HL-60 (cell line): ENCODE data around the gene CD81.

ENCODE experiments used
- DNase-seq, 2 experiments: peaks; one replicate each; pipeline ENCODE4 v3.0.0-alpha.2; 2010 to 2020; ENCODE audit warnings: low read depth in 1 of 2, low spot score in 1 of 2
- H3K27ac ChIP-seq: fragments of 250-450 bp; sonication (Bioruptor Pico); replicated peaks from 2 replicates; pipeline ENCODE4 v1.5.1; 2020; ENCODE audit warnings: mild to moderate bottlenecking, moderate library complexity
- H3K27me3 ChIP-seq: fragments of 250-450 bp; sonication (Bioruptor Pico); 2 replicates; pipeline ENCODE4 v1.5.1; 2021; ENCODE audit warnings: mild to moderate bottlenecking, moderate library complexity; ENCODE audit not compliant: insufficient read depth, poor library complexity, severe bottlenecking
- H3K4me3 ChIP-seq: replicated peaks from 2 replicates; pipeline ENCODE4 v1.5.1; 2011; ENCODE audit warnings: mild to moderate bottlenecking, control low read depth, low read length; ENCODE audit not compliant: insufficient read depth
- GABPA ChIP-seq: IDR thresholded peaks from 2 replicates; pipeline ENCODE4 v1.6.1; 2012; ENCODE audit warnings: low read depth
- POLR2AphosphoS5 ChIP-seq: IDR thresholded peaks from 2 replicates; pipeline ENCODE4 v1.6.1; 2012; ENCODE audit warnings: low read depth
- SPI1 ChIP-seq: IDR thresholded peaks from 2 replicates; pipeline ENCODE4 v1.6.1; 2012; ENCODE audit warnings: low read depth, mild to moderate bottlenecking, borderline replicate concordance
- TF ChIP-seq, protein P1 (sequence below): IDR thresholded peaks from 2 replicates; pipeline ENCODE4 v1.6.1; 2012; ENCODE audit warnings: low read depth; ENCODE audit not compliant: insufficient replicate concordance
- TF ChIP-seq, protein P2 (sequence below): IDR thresholded peaks from one replicate; pipeline ENCODE4 v1.5.1; 2011; ENCODE audit warnings: low read length, control low read depth, inconsistent platforms; ENCODE audit not compliant: insufficient read depth

The CD81 gene

DNA sequence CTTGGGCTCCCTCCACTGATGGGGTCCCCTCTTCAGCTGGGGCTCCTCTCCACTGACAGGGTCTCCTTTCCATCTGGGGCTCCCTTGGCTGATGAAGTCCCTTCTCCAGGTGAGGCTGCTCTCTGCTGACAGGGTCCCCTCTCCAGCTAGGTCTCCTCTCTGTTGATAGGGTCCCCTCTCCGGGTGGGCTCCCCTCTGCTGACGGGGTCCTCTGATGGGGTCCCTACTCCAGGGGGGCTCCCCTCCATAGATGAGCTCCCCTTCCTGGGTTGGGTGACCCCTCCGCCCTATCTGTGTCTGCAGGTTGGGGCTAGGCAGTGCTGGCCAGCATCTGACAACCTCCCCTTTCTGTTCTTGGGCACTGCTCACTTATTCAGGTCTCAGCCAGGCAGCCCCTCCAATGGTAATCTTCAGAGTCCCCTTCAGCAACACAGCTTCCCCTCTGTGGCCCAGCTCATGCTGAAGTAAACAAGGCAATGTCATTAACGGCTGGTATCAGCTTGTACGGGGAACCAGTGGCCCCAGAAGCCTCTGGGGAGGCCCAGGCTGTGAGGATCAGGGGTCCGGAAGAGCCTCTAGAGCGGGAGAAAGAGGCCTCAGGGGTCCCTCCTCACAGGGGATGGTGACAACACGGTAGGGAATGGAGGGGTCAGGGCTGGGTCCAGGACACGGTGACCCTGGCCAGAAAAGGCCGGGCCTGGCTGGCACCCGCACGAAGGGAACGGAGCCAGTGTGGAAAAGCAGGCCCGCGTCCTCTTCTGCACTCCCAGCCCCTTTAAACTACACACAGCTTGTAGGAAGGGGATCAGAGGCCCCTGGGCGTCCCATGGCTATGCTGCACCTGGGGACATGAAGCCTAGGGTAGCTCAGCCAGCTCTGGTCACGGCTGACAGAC is 9.6 kb upstream of the CD81 start:
- Histone ChIP-seq H3K4me3 (no peak overlapping the region), H3K27ac (no peak overlapping the region), H3K27me3 (peaks cover 10% of the 10 kb centered on the region)
- TF ChIP-seq GABPA (no peak), SPI1 (no peak), POLR2AphosphoS5 (no peak)
- TF ChIP-seq, protein P1, sequence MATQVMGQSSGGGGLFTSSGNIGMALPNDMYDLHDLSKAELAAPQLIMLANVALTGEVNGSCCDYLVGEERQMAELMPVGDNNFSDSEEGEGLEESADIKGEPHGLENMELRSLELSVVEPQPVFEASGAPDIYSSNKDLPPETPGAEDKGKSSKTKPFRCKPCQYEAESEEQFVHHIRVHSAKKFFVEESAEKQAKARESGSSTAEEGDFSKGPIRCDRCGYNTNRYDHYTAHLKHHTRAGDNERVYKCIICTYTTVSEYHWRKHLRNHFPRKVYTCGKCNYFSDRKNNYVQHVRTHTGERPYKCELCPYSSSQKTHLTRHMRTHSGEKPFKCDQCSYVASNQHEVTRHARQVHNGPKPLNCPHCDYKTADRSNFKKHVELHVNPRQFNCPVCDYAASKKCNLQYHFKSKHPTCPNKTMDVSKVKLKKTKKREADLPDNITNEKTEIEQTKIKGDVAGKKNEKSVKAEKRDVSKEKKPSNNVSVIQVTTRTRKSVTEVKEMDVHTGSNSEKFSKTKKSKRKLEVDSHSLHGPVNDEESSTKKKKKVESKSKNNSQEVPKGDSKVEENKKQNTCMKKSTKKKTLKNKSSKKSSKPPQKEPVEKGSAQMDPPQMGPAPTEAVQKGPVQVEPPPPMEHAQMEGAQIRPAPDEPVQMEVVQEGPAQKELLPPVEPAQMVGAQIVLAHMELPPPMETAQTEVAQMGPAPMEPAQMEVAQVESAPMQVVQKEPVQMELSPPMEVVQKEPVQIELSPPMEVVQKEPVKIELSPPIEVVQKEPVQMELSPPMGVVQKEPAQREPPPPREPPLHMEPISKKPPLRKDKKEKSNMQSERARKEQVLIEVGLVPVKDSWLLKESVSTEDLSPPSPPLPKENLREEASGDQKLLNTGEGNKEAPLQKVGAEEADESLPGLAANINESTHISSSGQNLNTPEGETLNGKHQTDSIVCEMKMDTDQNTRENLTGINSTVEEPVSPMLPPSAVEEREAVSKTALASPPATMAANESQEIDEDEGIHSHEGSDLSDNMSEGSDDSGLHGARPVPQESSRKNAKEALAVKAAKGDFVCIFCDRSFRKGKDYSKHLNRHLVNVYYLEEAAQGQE: no peak
- TF ChIP-seq, protein P2, sequence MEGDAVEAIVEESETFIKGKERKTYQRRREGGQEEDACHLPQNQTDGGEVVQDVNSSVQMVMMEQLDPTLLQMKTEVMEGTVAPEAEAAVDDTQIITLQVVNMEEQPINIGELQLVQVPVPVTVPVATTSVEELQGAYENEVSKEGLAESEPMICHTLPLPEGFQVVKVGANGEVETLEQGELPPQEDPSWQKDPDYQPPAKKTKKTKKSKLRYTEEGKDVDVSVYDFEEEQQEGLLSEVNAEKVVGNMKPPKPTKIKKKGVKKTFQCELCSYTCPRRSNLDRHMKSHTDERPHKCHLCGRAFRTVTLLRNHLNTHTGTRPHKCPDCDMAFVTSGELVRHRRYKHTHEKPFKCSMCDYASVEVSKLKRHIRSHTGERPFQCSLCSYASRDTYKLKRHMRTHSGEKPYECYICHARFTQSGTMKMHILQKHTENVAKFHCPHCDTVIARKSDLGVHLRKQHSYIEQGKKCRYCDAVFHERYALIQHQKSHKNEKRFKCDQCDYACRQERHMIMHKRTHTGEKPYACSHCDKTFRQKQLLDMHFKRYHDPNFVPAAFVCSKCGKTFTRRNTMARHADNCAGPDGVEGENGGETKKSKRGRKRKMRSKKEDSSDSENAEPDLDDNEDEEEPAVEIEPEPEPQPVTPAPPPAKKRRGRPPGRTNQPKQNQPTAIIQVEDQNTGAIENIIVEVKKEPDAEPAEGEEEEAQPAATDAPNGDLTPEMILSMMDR: no peak
- DNase-seq: no peak

DNA sequence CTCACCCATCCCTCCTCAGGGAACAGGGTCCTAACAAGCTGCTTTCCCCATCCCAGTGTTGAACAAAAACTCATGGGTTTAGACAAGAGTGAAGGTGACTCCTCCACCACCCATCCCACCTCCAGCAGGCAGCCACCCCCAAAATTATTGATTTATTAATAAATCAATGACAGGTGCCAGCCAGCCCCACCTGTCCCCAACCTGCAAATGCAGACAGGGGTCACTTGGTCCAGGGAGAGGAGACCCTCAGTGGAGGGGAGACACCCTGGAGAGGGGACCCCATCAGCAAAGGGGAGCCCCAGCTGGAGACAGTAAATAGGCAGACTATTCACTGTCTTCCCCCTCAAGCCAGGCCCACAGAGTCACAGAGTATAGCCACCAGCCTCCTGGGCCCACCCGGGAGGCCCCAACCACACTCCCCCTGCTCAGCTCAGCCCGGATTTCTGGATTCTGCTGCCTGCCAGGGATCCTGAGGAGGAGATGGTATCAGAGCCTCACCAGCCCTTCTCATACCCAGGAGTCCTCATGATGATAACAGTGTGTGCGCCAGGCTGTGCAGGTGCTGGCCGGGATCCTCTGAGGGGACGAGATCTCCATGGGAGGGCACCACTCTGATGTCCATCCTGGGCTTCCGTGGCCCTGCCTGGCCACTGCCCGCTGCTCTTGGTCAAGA is 8.8 kb upstream of the CD81 start:
- no peak overlapping the region for H3K27ac ChIP-seq
- TF ChIP-seq, protein P1: no peak
- TF ChIP-seq, protein P2: no peak
- TF ChIP-seq SPI1: no peak
- no peak for TF ChIP-seq POLR2AphosphoS5
- TF ChIP-seq GABPA: no peak
- DNase-seq: no peak
- peaks cover 11% of the 10 kb centered on the region for H3K27me3 ChIP-seq
- H3K4me3 ChIP-seq: no peak overlapping the region

DNA sequence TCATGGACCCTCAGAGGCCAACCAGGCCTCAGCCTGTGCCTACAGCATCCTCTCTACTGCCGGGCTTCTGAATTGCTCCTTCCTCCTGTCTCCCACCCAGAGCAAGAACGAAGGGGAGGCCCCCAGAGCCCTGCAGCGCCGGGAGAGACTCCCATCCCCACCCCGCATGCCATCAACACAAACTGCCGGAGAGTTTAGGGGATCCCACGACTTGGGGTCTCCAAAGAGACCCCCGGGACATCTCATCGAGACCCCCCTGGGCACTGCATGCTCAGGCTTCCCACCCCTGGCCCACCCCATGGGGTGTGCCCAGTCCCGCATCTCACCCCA is 8.3 kb upstream of the CD81 start:
- H3K4me3 ChIP-seq: no peak overlapping the region
- no peak for DNase-seq
- no peak overlapping the region for H3K27ac ChIP-seq
- H3K27me3 ChIP-seq: peaks cover 11% of the 10 kb centered on the region
- no peak for TF ChIP-seq POLR2AphosphoS5
- TF ChIP-seq GABPA: no peak
- TF ChIP-seq, protein P1: no peak
- TF ChIP-seq, protein P2: no peak
- no peak for TF ChIP-seq SPI1
